Suprapubic skin (tissue), 4 donors: ENCODE results near the gene SPSB3. TPM values are rescaled to one million over a fixed set of nuclear protein-coding genes. Genes with fewer than 3 reads are reported as not detected.

Source experiments
- DNase-seq, 2 donors: peaks; one replicate each; pipeline ENCODE4 v3.0.0-alpha.2; 2019; ENCODE audit warnings: low spot score in 2 of 2
- H3K27ac ChIP-seq: fragments of 200-600 bp; sonication (generic); one replicate; pipeline ENCODE4 v1.5.1; 2019
- H3K27me3 ChIP-seq: fragments of 200-600 bp; sonication (generic); one replicate; pipeline ENCODE4 v1.5.1; 2019
- H3K36me3 ChIP-seq: fragments of 200-600 bp; sonication (generic); one replicate; pipeline ENCODE4 v1.5.1; 2019
- H3K4me1 ChIP-seq: fragments of 200-600 bp; sonication (generic); one replicate; pipeline ENCODE4 v1.5.1; 2019
- H3K4me3 ChIP-seq: fragments of 200-600 bp; sonication (generic); one replicate; pipeline ENCODE4 v1.5.1; 2019; ENCODE audit warnings: mild to moderate bottlenecking
- H3K9me3 ChIP-seq: fragments of 200-600 bp; sonication (generic); one replicate; pipeline ENCODE4 v1.5.1; 2019
- CTCF ChIP-seq, 2 donors: fragments of 200-600 bp in 1 of 2; fragments of 450-650 bp in 1 of 2; sonication (generic) in 1 of 2; IDR thresholded peaks; one replicate each; pipeline ENCODE4 v1.5.1; 2016 to 2019; ENCODE audit warnings: antibody characterized with exemption in 2 of 2, mild to moderate bottlenecking in 1 of 2, moderate library complexity in 1 of 2
- EP300 ChIP-seq: sonication (generic); formaldehyde crosslinking; IDR thresholded peaks from one replicate; pipeline ENCODE4 v1.6.1; 2017; ENCODE audit warnings: antibody characterized with exemption
- POLR2A ChIP-seq, 2 donors: fragments of 450-650 bp; IDR thresholded peaks; one replicate each; pipeline ENCODE4 v1.6.1; 2017; ENCODE audit warnings: antibody characterized with exemption in 2 of 2, mild to moderate bottlenecking in 2 of 2, moderate library complexity in 2 of 2
- POLR2AphosphoS5 ChIP-seq, 3 donors: sonication (generic); formaldehyde crosslinking; IDR thresholded peaks; one replicate each; pipeline ENCODE4 v1.6.1; 2017; ENCODE audit warnings: antibody characterized with exemption in 3 of 3
- WGBS: methylation state at CpG from one replicate; pipeline ENCODE4 v1.1.5; 2018; 5-methylcytosine and 5-hydroxymethylcytosine counted together
- total RNA-seq, 4 donors: library from RNA; depleted of rRNA; stranded (reverse); fragments of >200 nt; gene quantifications; one replicate each; pipeline ENCODE4 v1.1.0, GENCODE V29; 2016

SPSB3 gene
- total RNA-seq, 4 donors from 2014 or later: 124 to 205 (median 156) TPM

DNA sequence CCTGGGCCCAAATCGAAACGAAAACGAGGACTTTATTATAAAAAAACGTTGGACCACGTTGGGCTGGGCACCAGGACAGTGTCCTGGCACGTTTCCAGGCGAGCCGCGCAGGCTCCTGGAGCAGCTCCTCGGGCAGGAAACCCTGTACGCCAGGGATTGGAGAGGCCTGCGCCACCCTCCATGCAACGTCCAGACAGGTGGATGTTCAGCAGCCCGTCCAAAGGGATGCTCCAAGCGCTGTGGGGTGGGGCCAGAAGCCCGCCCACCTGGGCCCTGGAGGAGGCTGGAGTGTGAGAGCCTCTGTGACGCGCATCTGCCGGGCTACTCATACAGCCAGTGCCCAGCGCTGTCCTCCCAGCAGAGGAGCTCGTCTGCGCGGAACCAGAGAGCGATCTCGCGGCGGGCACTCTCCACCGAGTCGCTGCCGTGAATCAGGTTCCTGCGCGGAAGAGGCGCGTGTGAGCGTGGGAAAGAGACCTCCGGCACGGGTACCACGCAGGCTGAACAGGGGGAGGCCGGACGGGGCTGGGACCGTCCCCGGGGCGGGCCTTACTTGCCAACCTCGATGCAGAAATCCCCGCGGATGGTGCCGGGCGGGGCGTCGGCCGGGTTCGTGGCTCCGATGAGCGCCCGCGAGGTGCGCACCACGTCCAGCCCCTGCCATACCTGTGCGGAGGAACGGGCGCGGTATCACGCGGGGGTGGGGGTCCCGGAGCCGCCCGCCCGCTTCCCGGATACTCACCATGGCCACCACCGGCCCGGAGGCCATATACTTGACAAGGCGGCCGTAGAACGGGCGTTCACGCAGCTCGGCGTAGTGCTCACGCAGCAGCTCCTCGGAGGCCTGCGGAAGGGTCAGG lies 11.8 kb downstream of the SPSB3 start:
- Histone ChIP-seq H3K4me1 (peaks cover 47% of the 10 kb centered on the region), H3K27ac (peak overlapping the region; percentile 94), H3K4me3 (peak overlapping the region; percentile 92), H3K36me3 (peaks cover 37% of the 10 kb centered on the region), H3K27me3 (no peaks in the 10 kb centered on the region), H3K9me3 (no peaks in the 10 kb centered on the region)
- TF ChIP-seq POLR2A (IDR thresholded peaks at IDR 0.05) (peak in 1 of 2 donors; percentile 23), EP300 (no peak), CTCF (IDR thresholded peaks at IDR 0.05) (no peak), POLR2AphosphoS5 (IDR thresholded peaks at IDR 0.05) (peak in 1 of 3 donors; percentile 20)
- WGBS: 16% methylated on average over 18 of the region's 81 CpGs
- no peak for DNase-seq

GRCh38 chr16:1769402-1770300 lies 12.7 kb downstream of the SPSB3 start:
- TF ChIP-seq POLR2A (IDR thresholded peaks at IDR 0.05) (no peak), CTCF (IDR thresholded peaks at IDR 0.05) (no peak), EP300 (no peak)
- Histone ChIP-seq H3K27me3 (no peaks in the 10 kb centered on the region), H3K36me3 (peaks cover 41% of the 10 kb centered on the region), H3K4me1 (peaks cover 44% of the 10 kb centered on the region), H3K27ac (peak overlapping the region; percentile 94), H3K9me3 (no peaks in the 10 kb centered on the region), H3K4me3 (peak overlapping the region; percentile 92)
- DNase-seq: no peak
- 73% methylated on average over 11 of the region's 27 CpGs for WGBS

- Histone ChIP-seq H3K27me3 (no peaks in the 10 kb centered on the region), H3K4me3 (no peak overlapping the region), H3K27ac (no peak overlapping the region), H3K9me3 (no peaks in the 10 kb centered on the region), H3K4me1 (peaks cover 44% of the 10 kb centered on the region), H3K36me3 (peaks cover 49% of the 10 kb centered on the region)
- WGBS: 79% methylated on average over 4 of the region's 26 CpGs
- no peak for DNase-seq
- TF ChIP-seq POLR2A (IDR thresholded peaks at IDR 0.05) (no peak), POLR2AphosphoS5 (IDR thresholded peaks at IDR 0.05) (no peak), EP300 (no peak), CTCF (IDR thresholded peaks at IDR 0.05) (no peak)
Measured at GRCh38 chr16:1768767-1769401, 13.5 kb downstream of the SPSB3 start.

GRCh38 chr16:1768061-1768766 lies 14.2 kb downstream of the SPSB3 start:
- Histone ChIP-seq H3K27ac (no peak overlapping the region), H3K9me3 (no peaks in the 10 kb centered on the region), H3K4me1 (peaks cover 40% of the 10 kb centered on the region), H3K4me3 (no peak overlapping the region), H3K27me3 (no peaks in the 10 kb centered on the region), H3K36me3 (peaks cover 54% of the 10 kb centered on the region)
- TF ChIP-seq EP300: no peak
- no peak for TF ChIP-seq POLR2AphosphoS5 (IDR thresholded peaks at IDR 0.05)
- no peak for TF ChIP-seq POLR2A (IDR thresholded peaks at IDR 0.05)
- no peak for TF ChIP-seq CTCF (IDR thresholded peaks at IDR 0.05)
- 93% methylated on average over 21 of the region's 41 CpGs for WGBS
- DNase-seq: no peak
